EH (cell line): Measurements from ENCODE around the gene PRDM13.
"Not testable (repeated sequence)": the region's sequence is repeated elsewhere in the genome, so short reads cannot be mapped to it uniquely, and the experiment has no call there.

Experiments used
- DNase-seq: peaks from one replicate; pipeline ENCODE4 v3.0.0-alpha.2; 2015; ENCODE audit warnings: low read depth

The PRDM13 gene

DNA sequence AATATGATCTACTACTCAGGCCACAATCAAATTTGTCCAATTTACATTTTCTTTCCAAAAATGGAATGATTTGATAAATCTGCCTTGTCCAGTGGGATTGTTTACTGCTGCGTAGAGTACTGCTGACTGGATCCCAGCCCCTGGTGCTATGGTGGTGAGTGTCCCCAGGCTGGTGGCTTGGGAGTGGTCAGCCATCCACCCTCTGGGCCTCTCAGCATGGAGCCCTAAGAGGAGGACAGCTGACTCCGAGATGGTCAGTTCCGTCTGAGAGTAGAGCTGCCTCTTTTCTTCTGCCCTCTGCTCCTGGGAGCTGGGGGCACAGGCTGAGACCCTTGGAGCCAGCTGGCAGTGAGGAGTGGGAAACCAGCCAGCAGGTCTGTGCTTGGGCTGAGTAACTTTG is 22.7 kb downstream of the PRDM13 start:
- no peak for DNase-seq

DNA sequence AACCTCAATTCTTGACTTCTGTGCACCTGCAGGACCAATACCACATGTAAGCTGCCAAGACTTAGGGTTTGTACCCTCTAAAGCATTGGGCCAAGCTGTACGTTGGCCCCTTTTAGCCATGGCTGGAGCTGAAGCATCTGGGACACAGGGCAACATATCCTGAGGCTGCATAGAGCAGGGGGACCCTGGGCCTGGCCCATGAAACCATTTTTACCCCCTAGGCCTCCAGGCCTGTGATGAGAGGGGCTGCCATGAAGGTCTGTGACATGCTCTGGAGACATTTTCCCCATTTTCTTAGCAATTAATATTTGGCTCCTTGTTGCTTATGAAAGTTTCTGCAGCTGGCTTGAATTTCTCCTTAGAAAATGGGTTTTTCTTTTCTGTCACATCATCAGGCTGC is 31.0 kb downstream of the PRDM13 start:
- DNase-seq, result no peak

DNA sequence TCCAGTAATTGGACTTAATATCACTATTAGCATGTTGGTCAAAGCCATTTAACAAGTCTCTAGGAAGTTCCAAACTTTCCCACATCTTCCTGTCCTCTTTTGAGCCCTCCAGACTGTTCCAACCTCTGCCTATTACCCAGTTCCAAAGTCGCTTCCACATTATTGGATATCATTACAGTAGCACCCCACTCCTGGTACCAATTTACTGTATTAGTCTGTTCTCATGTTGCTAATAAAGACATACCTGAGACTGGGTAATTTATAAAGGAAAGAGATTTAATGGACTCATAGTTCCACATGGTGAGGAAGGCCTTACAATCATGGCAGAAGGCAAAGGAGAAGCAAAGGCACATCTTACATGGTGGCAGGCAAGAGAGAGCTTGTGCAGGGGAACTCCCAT is 31.7 kb downstream of the PRDM13 start:
- DNase-seq, result not testable (repeated sequence)

DNA sequence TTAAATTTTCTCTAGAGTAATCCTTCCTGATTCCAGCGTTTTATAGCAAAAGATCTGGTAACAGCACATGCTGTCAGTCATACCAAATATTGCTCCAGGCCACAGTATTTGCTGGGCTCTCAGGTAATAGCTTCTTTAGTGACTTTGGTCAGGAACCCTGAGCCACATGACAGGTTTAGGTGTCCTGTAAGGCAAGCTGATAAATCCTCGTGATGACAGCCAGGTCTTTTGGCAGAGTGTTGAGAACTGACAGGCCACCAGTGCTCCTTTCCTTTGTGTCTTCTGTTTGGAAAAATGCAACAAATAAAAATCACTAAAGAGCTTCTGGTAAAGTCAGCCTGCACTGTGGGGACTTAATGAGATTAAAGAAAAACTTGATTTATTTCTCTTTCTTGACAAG is 34.6 kb downstream of the PRDM13 start:
- no peak for DNase-seq

DNA sequence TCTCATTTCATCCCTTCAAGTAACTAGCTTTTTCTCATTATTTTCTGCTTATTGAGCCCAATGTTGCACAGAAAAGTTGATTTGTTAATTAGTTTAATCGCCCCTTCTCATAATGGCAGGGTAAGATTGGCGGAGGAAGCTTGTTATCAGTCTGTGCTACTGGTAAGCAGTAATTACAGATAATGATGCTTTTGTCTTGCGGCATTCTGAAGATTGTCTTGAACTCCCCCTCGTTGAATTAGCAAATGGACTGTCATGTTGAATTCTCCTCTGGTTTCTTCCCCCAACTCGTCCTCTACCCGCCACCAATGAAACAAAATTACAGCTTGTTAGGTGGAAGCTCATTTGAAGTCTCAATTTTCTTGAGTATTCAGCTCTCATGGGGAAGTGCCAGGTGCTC is 39.4 kb downstream of the PRDM13 start:
- DNase-seq, result no peak

DNA sequence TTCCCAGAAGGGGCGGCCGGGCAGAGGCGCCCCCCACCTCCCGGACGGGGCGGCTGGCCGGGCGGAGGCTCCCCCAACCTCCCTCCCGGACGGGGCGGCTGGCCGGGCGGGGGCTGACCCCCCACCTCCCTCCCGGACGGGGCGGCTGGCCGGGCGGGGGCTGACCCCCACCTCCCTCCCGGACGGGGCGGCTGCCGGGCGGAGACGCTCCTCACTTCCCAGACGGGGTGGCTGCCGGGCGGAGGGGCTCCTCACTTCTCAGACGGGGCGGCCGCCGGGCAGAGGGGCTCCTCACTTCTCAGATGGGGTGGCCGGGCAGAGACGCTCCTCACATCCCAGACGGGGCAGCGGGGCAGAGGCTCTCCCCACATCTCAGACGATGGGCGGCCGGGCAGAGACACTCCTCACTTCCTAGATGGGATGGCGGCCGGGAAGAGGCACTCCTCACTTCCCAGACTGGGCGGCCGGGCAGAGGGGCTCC is 43.5 kb downstream of the PRDM13 start:
- not testable (repeated sequence) for DNase-seq

DNA sequence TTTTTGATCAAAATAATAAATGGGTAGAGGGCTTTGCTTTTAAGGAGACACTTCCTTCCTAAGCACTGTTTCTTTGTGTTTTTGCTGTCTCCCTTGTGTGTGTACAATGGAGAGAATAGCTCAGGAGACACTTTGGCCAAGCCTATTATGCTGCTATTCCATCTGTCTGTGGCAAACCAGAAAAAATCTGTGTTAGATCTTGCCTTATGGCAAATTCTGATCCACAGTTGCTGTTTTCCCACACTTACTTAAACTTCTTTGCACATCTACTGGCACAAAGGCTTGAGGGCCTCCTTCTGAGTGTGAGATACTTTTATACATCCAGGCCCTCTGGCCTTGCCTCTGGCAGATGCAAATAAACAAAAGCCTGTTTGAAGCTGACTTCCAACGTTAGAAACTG is 53.6 kb downstream of the PRDM13 start:
- no peak for DNase-seq

DNA sequence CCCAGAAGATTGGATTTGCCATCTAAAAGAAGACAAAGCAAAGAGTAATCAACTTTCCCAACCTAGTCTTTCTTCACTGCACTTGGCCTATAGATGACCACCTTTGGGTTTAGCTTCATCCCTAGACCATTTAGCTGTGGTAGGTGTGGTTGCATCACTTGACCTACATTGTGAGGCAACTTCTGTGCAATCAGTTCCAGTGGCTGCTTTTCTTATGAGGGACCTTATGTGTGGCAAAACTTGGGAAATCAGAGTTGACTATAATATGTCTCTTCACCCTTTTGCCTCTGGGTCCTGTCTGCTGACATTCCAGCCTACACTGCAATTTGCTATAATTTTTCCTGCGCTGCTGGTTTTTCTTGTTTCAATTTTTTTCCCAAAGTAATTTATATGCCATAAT is 55.2 kb downstream of the PRDM13 start:
- no peak for DNase-seq

DNA sequence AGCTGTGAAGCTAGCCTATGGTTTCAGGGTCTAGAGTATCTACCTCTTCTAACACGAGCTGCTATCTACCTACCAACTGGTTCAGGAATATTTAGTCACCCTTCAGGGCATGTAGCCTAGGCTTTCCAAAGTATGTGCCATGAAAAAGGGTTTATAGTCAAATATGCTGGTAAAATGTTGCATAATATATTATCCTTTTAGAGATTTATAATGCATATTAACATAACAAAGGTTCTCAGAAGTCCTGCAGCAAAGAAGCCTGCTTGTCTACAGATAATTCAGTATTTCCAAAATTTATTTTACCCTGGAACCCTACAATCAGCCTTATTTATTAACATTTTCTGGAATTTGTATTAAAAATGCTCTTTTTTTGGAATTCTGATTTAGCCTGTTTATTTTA is 56.0 kb downstream of the PRDM13 start:
- DNase-seq, result no peak
